B cell (primary cell): ENCODE results near the gene SKAP2. TPM values are rescaled to one million over a fixed set of nuclear protein-coding genes. Genes with fewer than 3 reads are reported as not detected.

ENCODE experiments used
- ATAC-seq: fragments of 200-7000 bp; cut with Tn5 transposase; one replicate; pipeline ENCODE4 v1.10.0; 2021; ENCODE audit warnings: low read depth, mild to moderate bottlenecking, moderate number of reproducible peaks, moderate library complexity
- CTCF ChIA-PET: fragments of 350-600 bp; sonication (Branson Sonifier 250); formaldehyde crosslinking; loops from one replicate; lab custom pipeline; 2021; ENCODE audit warnings: antibody characterized with exemption, inconsistent platforms; lab: Charles Lee
- POLR2A ChIA-PET: fragments of 350-600 bp; sonication (Branson Sonifier 250); formaldehyde crosslinking; loops from one replicate; lab custom pipeline; 2021; ENCODE audit warnings: antibody characterized with exemption; lab: Charles Lee
- DNase-seq: peaks from one replicate; pipeline ENCODE4 v3.0.0; 2013
- H2AFZ ChIP-seq: 2 replicates; pipeline ENCODE4 v1.6.1; 2012; ENCODE audit warnings: mild to moderate bottlenecking, low read depth, low read length; ENCODE audit not compliant: insufficient read depth, poor library complexity, severe bottlenecking
- H3K27ac ChIP-seq, 2 donors: 1 replicate in 1 of 2; 2 replicates in 1 of 2; pipeline ENCODE4 v1.5.1; 2012 to 2013; ENCODE audit warnings: low read length in 2 of 2, mild to moderate bottlenecking in 2 of 2, moderate library complexity in 1 of 2
- H3K27me3 ChIP-seq, 4 experiments: fragments of 200-600 bp in 1 of 4; sonication (generic) in 1 of 4; replicated peaks in 1 of 4; 1 replicate in 2 of 4; 2 replicates in 2 of 4; pipeline versions ENCODE4 v1.6.1 to v1.7.0; 2013 to 2016; ENCODE audit warnings: low read length in 3 of 4, mild to moderate bottlenecking in 2 of 4, mixed read lengths in 1 of 4, moderate library complexity in 1 of 4; ENCODE audit not compliant: insufficient read depth in 4 of 4, control insufficient read depth in 3 of 4; ENCODE audit errors: control extremely low read depth in 1 of 4
- H3K36me3 ChIP-seq, 2 experiments: replicated peaks in 1 of 2; 1 replicate in 1 of 2; 2 replicates in 1 of 2; pipeline versions ENCODE4 v1.6.1 to v1.7.1; 2013; ENCODE audit warnings: low read length in 1 of 2; ENCODE audit not compliant: insufficient read depth in 2 of 2, control insufficient read depth in 1 of 2; ENCODE audit errors: control extremely low read depth in 1 of 2, extremely low read depth in 1 of 2
- H3K4me1 ChIP-seq, 2 donors: fragments of 200-600 bp in 1 of 2; sonication (generic) in 1 of 2; 1 replicate in 1 of 2; 2 replicates in 1 of 2; pipeline versions ENCODE4 v1.5.1 to v1.6.1; 2013 to 2017; ENCODE audit warnings: low read length in 2 of 2; ENCODE audit not compliant: control insufficient read depth in 2 of 2, insufficient read depth in 2 of 2
- H3K4me2 ChIP-seq: replicated peaks from 2 replicates; pipeline ENCODE3; 2012; ENCODE audit warnings: mild to moderate bottlenecking, low read depth, low read length; ENCODE audit not compliant: poor library complexity, severe bottlenecking
- H3K4me3 ChIP-seq, 5 experiments: fragments of 200-600 bp in 1 of 5; sonication (generic) in 1 of 5; 1 replicate in 3 of 5; 2 replicates in 2 of 5; pipeline versions ENCODE4 v1.5.1 to v1.7.0; 2011 to 2016; ENCODE audit warnings: low read length in 4 of 5, mild to moderate bottlenecking in 4 of 5, low read depth in 2 of 5, control low read depth in 1 of 5, moderate library complexity in 1 of 5; ENCODE audit not compliant: insufficient read depth in 1 of 5; ENCODE audit errors: control extremely low read depth in 1 of 5, extremely low read depth in 1 of 5
- H3K79me2 ChIP-seq: fragments of 200-600 bp; sonication (generic); one replicate; pipeline ENCODE4 v1.6.0; 2016; ENCODE audit warnings: low read length; ENCODE audit not compliant: control insufficient read depth, insufficient read depth
- H3K9ac ChIP-seq: fragments of 200-600 bp; sonication (generic); 2 replicates; pipeline ENCODE4 v1.6.1; 2017; ENCODE audit warnings: mild to moderate bottlenecking, low read length, moderate library complexity
- H3K9me3 ChIP-seq, 3 donors: one replicate each; pipeline versions ENCODE4 v1.6.1 to v1.7.1; 2013; ENCODE audit warnings: low read length in 2 of 3; ENCODE audit not compliant: control insufficient read depth in 2 of 3, insufficient read depth in 1 of 3; ENCODE audit errors: control extremely low read depth in 1 of 3
- H4K20me1 ChIP-seq: 2 replicates; pipeline ENCODE4 v1.6.0; 2012; ENCODE audit warnings: mild to moderate bottlenecking, low read length; ENCODE audit not compliant: insufficient read depth, control insufficient read depth, poor library complexity, severe bottlenecking
- H3K27ac Mint-ChIP-seq: one replicate; pipeline ENCODE4 v1.8.0; 2021; ENCODE audit warnings: mixed read lengths
- H3K27me3 Mint-ChIP-seq: one replicate; pipeline ENCODE4 v1.8.0; 2021; ENCODE audit warnings: mixed read lengths
- H3K4me1 Mint-ChIP-seq: one replicate; pipeline ENCODE4 v1.8.0; 2021; ENCODE audit warnings: mixed read lengths
- H3K4me3 Mint-ChIP-seq: one replicate; pipeline ENCODE4 v1.8.0; 2021; ENCODE audit warnings: mixed read lengths
- H3K9me3 Mint-ChIP-seq: one replicate; pipeline ENCODE4 v1.8.0; 2022; ENCODE audit warnings: mixed read lengths; ENCODE audit not compliant: insufficient read depth
- EZH2 ChIP-seq: IDR thresholded peaks from 2 replicates; pipeline ENCODE4 v1.6.1; 2012; ENCODE audit warnings: borderline replicate concordance, low read depth, mild to moderate bottlenecking, moderate library complexity, low read length; ENCODE audit not compliant: insufficient read depth, poor library complexity, severe bottlenecking
- WGBS: methylation state at CpG from one replicate; pipeline ENCODE4 v1.1.5; 2013; ENCODE audit warnings: missing lambda C conversion rate; ENCODE audit not compliant: insufficient coverage; 5-methylcytosine and 5-hydroxymethylcytosine counted together
- intact Hi-C: fragments of 100-400 bp; cut with micrococcal nuclease; formaldehyde crosslinking; loops from one replicate; pipeline ENCODE4 v1.10.0; 2022
- polyA plus RNA-seq: library from polyadenylated mRNA; depleted of rRNA; stranded (reverse); fragments of >200 nt; gene quantifications from 2 replicates; pipeline ENCODE4 v1.2.3, GENCODE V29; 2012
- total RNA-seq, 2 donors: library from RNA; stranded (reverse); fragments of 120-200 nt in 1 of 2; gene quantifications; 1 replicate in 1 of 2; 2 replicates in 1 of 2; pipeline versions ENCODE4 v1.2.3 to v1.2.4, GENCODE V29; 2013 to 2022
- TF ChIP-seq, protein P1 (sequence below): fragments of 200-600 bp; IDR thresholded peaks from one replicate; pipeline ENCODE4 v1.8.0; 2022; ENCODE audit warnings: antibody characterized with exemption, mild to moderate bottlenecking

Gene SKAP2
- total and polyA plus RNA-seq, 2 donors (not counting 1 experiment from before 2014, with no cell fraction given) = 12.8 to 58.4 TPM

- POLR2A ChIA-PET = no interaction called here
- Histone ChIP-seq H3K36me3 (no peaks in the 10 kb centered on the region), H3K27me3 (no peaks in the 10 kb centered on the region), H4K20me1 (no peaks in the 10 kb centered on the region), H3K9me3 (peaks cover 0 to 3% (median 0%) of the 10 kb centered on the region in 3 donors), H3K27ac (no peak overlapping the region), H3K4me1 (no peaks in the 10 kb centered on the region), H3K4me3 (no peak overlapping the region), H3K79me2 (no peaks in the 10 kb centered on the region), H3K9ac (no peak overlapping the region), H3K4me2 (no peak overlapping the region), H2AFZ (no peak overlapping the region)
- H3K27me3 Mint-ChIP-seq = no peaks in the 10 kb centered on the region
- no peaks in the 10 kb centered on the region for H3K9me3 Mint-ChIP-seq
- DNase-seq (no peak), ATAC-seq (no peak)
- CTCF ChIA-PET = no interaction called here
- no peak overlapping the region for H3K4me3 Mint-ChIP-seq
- 93% methylated on average over 2 of the region's 8 CpGs for WGBS
- H3K27ac Mint-ChIP-seq = no peak overlapping the region
- H3K4me1 Mint-ChIP-seq = no peaks in the 10 kb centered on the region
- TF ChIP-seq, protein P1, sequence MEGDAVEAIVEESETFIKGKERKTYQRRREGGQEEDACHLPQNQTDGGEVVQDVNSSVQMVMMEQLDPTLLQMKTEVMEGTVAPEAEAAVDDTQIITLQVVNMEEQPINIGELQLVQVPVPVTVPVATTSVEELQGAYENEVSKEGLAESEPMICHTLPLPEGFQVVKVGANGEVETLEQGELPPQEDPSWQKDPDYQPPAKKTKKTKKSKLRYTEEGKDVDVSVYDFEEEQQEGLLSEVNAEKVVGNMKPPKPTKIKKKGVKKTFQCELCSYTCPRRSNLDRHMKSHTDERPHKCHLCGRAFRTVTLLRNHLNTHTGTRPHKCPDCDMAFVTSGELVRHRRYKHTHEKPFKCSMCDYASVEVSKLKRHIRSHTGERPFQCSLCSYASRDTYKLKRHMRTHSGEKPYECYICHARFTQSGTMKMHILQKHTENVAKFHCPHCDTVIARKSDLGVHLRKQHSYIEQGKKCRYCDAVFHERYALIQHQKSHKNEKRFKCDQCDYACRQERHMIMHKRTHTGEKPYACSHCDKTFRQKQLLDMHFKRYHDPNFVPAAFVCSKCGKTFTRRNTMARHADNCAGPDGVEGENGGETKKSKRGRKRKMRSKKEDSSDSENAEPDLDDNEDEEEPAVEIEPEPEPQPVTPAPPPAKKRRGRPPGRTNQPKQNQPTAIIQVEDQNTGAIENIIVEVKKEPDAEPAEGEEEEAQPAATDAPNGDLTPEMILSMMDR = no peak
- no peak for TF ChIP-seq EZH2
- intact Hi-C loops = no loop called here
Observed at GRCh38 chr7:26618898-26619297, 245.5 kb downstream of the SKAP2 start.

DNA sequence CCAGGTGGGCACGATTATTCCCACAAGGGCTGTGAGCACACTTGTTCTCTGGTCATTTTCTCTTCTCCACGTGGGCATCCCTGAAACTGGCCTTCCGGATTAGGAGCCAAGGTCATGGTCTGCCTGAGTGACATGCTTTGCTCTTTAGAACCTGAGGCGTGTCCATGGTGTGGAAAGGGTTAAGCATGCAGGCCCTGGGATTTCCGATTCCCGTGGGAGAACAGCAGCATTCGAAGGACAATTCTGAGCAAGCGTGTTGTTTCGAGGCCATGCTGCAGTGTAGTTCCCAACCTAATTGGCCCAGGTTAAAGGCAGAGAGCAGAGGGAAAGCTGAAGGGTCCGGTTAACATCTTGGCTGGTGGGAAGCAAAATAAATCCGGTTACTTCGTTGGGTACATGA, 245.9 kb downstream of the SKAP2 start:
- Histone ChIP-seq H2AFZ (no peak overlapping the region), H3K9me3 (peaks cover 0 to 3% (median 0%) of the 10 kb centered on the region in 3 donors), H3K4me2 (no peak overlapping the region), H3K4me3 (no peak overlapping the region), H3K4me1 (no peaks in the 10 kb centered on the region), H3K9ac (no peak overlapping the region), H4K20me1 (no peaks in the 10 kb centered on the region), H3K36me3 (no peaks in the 10 kb centered on the region), H3K27ac (no peak overlapping the region), H3K27me3 (no peaks in the 10 kb centered on the region), H3K79me2 (no peaks in the 10 kb centered on the region)
- no peak for ATAC-seq
- TF ChIP-seq, protein P1 = no peak
- no peak for TF ChIP-seq EZH2
- ChIA-PET CTCF (no interaction called here), POLR2A (no interaction called here)
- intact Hi-C loops = no loop called here
- Mint-ChIP-seq H3K4me1 (no peaks in the 10 kb centered on the region), H3K27ac (no peak overlapping the region), H3K27me3 (no peaks in the 10 kb centered on the region), H3K9me3 (no peaks in the 10 kb centered on the region), H3K4me3 (no peak overlapping the region)
- 97% methylated on average over 11 of the region's 12 CpGs for WGBS
- DNase-seq = no peak

Other genes starting within 250 kb of the SKAP2 start
- gene HOXA1, start 231.4 kb upstream of the SKAP2 start, total RNA-seq = 0.37 and 0.87 TPM in 2 replicates
- 0.07 and 0.13 TPM in 2 replicates for gene HOXA1, start 231.4 kb upstream of the SKAP2 start, polyA plus RNA-seq
- not detected in 2 replicates for gene HOXA2, start 238.1 kb upstream of the SKAP2 start, total RNA-seq
- gene HOXA2, start 238.1 kb upstream of the SKAP2 start, polyA plus RNA-seq = not detected in 2 replicates